GM12872 (cell line): ENCODE data around the gene CHMP4A.

Experiments
- TF ChIP-seq, protein P1 (sequence below): IDR thresholded peaks from 3 replicates; pipeline ENCODE4 v1.5.1; 2011; ENCODE audit warnings: low read depth, mild to moderate bottlenecking, low read length, moderate library complexity; ENCODE audit not compliant: insufficient read depth

CHMP4A gene

DNA sequence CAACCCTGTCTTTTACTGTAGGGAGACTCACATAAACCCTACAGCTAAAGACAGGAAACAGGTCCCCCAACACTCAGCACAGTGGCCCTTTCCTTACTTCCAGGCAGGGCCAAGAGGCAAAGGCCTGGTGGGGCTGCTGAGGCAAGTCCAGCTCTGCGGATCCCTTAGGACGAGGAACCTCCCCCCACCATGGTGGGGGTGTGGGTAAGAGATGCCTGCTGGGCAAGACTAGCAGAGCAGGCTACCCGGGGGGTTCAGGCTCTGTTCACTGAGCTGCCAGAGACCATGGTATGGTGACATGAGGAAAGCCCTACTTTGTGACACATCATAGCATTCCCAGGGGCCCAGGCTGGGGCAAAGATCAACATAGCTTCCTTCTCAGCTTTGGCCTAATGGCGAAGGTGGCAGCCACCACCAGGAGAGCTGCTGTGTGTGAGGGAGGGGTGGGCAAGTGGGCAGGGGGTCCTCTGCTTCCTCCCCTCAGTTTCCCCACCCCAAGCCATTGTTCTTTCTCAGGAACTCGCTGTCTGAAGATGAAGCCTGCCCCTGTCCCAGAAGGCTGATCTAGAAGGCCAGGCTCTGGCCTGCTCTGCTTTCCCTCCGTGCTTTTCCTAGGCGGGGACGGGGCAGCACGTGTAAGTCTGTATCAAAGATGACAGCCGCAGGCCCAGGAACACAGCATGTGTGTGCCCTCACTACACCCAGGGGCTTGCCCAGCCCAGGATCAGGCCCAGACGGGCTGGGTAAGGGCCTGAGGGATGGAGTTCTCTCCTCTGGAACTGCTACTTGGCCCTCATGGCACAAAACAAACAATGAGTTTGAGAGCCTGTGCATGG lies 39.2 kb upstream of the CHMP4A start:
- TF ChIP-seq, protein P1, sequence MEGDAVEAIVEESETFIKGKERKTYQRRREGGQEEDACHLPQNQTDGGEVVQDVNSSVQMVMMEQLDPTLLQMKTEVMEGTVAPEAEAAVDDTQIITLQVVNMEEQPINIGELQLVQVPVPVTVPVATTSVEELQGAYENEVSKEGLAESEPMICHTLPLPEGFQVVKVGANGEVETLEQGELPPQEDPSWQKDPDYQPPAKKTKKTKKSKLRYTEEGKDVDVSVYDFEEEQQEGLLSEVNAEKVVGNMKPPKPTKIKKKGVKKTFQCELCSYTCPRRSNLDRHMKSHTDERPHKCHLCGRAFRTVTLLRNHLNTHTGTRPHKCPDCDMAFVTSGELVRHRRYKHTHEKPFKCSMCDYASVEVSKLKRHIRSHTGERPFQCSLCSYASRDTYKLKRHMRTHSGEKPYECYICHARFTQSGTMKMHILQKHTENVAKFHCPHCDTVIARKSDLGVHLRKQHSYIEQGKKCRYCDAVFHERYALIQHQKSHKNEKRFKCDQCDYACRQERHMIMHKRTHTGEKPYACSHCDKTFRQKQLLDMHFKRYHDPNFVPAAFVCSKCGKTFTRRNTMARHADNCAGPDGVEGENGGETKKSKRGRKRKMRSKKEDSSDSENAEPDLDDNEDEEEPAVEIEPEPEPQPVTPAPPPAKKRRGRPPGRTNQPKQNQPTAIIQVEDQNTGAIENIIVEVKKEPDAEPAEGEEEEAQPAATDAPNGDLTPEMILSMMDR: no peak

DNA sequence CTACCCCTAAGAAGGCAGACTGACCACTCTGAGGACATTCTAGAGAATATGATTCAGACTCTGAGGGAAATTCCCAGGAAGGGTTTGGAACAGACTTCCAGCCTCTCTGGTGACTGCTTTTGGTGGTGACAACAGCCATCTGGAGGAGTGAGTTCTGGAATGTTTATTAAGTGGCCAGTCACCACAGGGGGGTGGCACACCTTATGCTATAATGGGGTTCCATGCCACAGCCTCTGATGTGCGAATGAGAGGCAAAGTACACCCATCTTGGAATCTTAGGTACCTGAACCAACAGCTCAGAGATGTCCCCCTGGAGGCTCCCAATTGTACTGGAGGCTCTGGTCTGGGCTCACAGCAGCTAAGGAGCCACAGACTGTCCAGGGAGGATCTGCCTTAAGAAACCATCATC lies 38.6 kb upstream of the CHMP4A start:
- TF ChIP-seq, protein P1: no peak

DNA sequence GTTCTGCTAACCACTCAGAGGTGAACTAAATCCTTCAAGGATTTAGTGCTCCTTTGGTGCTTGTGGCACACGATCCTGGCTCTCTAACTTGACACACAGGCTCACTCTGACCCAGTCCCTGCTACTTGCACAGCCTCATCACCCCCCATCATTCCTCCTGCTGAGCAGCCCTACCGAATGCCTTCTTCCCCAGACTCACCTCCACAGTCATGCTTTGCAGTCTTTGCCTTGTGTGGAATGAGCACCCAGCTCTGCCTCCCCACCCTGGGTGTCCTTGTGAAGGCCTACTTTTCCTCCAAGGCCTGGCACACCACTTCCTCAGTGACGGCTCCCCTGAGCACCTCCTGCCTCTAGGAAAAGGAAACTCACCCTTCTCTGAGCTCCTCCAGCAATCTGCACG lies 37.1 kb upstream of the CHMP4A start:
- TF ChIP-seq, protein P1: no peak

DNA sequence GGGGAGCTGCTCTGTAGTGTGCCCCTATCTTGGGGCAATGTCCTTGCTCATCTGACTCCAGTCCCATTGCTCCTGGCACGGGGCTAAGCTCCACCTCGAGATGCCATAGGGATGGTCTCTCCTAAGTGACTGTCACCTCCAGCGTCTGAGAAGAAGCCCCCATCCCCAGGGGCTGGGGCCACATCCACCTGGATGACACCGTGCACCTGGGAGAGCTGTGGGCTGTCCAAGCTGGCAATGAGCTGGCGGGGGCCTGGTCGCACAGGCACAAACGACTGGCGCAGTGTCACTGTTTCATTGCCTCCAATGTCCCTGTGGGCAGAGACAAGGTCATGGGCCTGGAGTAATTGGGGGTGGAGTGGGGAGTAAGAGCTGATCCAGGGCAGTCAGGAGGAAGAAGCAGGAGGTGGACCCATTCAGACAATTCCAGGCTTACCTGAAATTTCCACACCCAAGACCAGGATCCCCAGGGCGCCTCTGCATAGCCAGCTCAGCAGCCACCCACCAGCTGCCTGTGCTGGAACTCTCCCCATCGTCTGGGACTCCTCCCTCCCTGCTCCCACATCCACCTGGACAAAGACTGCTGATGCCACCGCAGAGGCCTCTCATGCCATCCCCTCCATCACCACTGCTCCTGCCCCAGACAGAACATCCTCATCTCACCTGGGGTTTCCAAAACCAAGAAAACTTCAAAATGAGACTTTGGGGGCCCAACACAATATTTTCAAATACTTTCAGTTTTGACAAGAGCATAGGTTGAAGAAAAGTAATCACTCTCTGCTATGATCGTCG lies 36.1 kb upstream of the CHMP4A start:
- TF ChIP-seq, protein P1: no peak

DNA sequence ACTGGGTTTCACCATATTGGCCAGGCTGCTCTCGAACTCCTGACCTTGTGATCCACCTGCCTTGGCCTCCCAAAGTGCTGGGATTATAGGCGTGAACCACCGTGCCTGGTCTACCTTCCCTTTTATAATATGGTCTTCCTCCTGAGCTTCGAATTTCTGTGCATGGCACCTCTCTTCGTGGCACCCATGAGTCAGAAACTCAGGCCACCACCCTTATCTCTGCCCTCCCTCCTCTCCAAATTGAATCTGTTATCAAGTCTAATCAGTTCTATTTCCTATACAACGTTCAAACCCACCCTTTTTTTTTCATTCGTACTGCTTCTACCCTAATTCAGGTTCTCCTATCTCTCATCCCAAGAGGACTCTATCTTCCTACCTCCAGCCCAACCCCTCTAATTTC lies 34.1 kb upstream of the CHMP4A start:
- TF ChIP-seq, protein P1: no peak

DNA sequence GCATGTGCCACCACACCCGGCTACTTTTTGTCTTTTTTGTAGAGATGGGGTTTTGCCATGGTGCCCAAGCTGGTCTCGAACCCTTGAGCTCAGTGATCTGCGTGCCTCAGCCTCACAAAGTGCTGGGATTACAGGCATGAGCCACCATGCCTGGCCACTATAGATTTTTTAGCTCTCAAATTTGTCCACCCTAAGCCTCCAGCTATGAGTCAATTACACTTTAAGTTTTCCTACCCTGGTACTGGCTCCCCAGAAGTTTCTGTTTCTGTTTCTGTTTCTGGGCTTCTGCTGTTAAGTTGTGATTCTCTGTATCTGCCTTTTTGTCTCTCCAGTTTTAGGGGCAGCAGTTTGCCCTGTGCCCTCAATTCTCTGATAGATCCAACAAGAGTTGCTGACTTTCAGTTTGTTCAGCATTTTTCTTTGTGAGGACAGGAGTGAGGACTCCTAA lies 33.5 kb upstream of the CHMP4A start:
- TF ChIP-seq, protein P1: no peak

DNA sequence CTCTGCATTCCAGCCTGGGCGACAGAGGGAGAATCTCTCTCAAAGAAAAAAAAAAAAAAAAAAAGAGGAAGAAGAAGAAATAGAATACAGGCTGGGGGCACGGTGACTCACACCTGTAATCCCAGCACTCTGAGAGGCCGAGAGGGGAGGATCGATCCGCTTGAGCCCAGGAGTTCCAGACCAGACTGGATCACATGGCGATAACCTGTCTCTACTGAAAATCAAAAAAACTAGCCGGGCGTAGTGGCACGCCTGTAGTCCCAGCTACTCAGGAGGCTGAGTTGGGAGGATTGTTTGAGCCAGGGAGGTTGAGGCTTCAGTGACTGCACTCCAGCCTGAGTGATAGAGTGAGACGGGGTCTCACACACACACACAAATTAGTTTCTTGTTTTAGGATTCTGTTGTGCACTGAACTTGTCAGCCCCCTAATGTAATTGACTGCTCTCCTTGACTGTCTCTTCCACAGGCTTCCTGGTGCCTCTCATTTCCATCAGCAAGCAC lies 30.1 kb upstream of the CHMP4A start:
- TF ChIP-seq, protein P1: no peak
